Esophagus muscularis mucosa (tissue), 4 donors: ENCODE measurements around the gene CLASP1. TPM values are rescaled to one million over a fixed set of nuclear protein-coding genes. Genes with fewer than 3 reads are reported as not detected.
"Not testable (repeated sequence)": the region's sequence is repeated elsewhere in the genome, so short reads cannot be mapped to it uniquely, and the experiment has no call there.

ENCODE experiments used
- DNase-seq: peaks from one replicate; pipeline ENCODE4 v3.0.0-alpha.2; 2017; ENCODE audit errors: extremely low spot score
- H3K27ac ChIP-seq, 4 donors: fragments of 200-600 bp; sonication (generic); replicated peaks in 1 of 4; 1 replicate in 3 of 4; 2 replicates in 1 of 4; pipeline ENCODE4 v1.5.1; 2016 to 2019; ENCODE audit warnings: mild to moderate bottlenecking in 1 of 4
- H3K27me3 ChIP-seq, 4 donors: fragments of 200-600 bp; sonication (generic); one replicate each; pipeline versions ENCODE4 v1.5.1 to v1.6.0; 2016 to 2019
- H3K36me3 ChIP-seq, 4 donors: fragments of 200-600 bp; sonication (generic); one replicate each; pipeline ENCODE4 v1.5.1; 2016 to 2019
- H3K4me1 ChIP-seq, 4 donors: fragments of 200-600 bp; sonication (generic); one replicate each; pipeline ENCODE4 v1.5.1; 2016 to 2019
- H3K4me3 ChIP-seq, 4 donors: fragments of 200-600 bp; sonication (generic); 1 replicate in 2 of 4; 2 replicates in 2 of 4; pipeline ENCODE4 v1.5.1; 2016 to 2019; ENCODE audit warnings: mild to moderate bottlenecking in 4 of 4, moderate library complexity in 1 of 4
- H3K9me3 ChIP-seq, 4 donors: fragments of 200-600 bp; sonication (generic); 1 replicate in 3 of 4; 2 replicates in 1 of 4; pipeline ENCODE4 v1.5.1; 2016 to 2019
- EP300 ChIP-seq: sonication (generic); formaldehyde crosslinking; IDR thresholded peaks from one replicate; pipeline ENCODE4 v1.6.1; 2017; ENCODE audit warnings: antibody characterized with exemption
- POLR2A ChIP-seq: fragments of 450-650 bp; IDR thresholded peaks from one replicate; pipeline ENCODE4 v1.6.1; 2017; ENCODE audit warnings: antibody characterized with exemption, moderate library complexity, mild to moderate bottlenecking, low read depth
- POLR2AphosphoS5 ChIP-seq, 2 donors: sonication (generic); formaldehyde crosslinking; IDR thresholded peaks; one replicate each; pipeline ENCODE4 v1.6.1; 2017; ENCODE audit warnings: antibody characterized with exemption in 2 of 2
- WGBS: methylation state at CpG from one replicate; pipeline ENCODE4 v1.1.5; 2018; 5-methylcytosine and 5-hydroxymethylcytosine counted together
- intact Hi-C: fragments of 100-400 bp; cut with DNase I; formaldehyde crosslinking; loops from one replicate; pipeline ENCODE4 v1.15.1; 2023
- total RNA-seq, 4 donors: library from RNA; depleted of rRNA; stranded (reverse); fragments of >200 nt; gene quantifications; one replicate each; pipeline versions ENCODE4 v1.1.0 to v1.2.1, GENCODE V29; 2016
- TF ChIP-seq, protein P1 (sequence below), 3 experiments: fragments of 200-600 bp in 2 of 3; fragments of 450-650 bp in 1 of 3; sonication (generic) in 2 of 3; IDR thresholded peaks; one replicate each; pipeline ENCODE4 v1.5.1; 2017 to 2019; ENCODE audit warnings: antibody characterized with exemption in 3 of 3, mild to moderate bottlenecking in 2 of 3, moderate library complexity in 1 of 3

CLASP1 gene
- total RNA-seq, 4 donors from 2014 or later, result 62.6 to 78.6 (median 70.5) TPM

DNA sequence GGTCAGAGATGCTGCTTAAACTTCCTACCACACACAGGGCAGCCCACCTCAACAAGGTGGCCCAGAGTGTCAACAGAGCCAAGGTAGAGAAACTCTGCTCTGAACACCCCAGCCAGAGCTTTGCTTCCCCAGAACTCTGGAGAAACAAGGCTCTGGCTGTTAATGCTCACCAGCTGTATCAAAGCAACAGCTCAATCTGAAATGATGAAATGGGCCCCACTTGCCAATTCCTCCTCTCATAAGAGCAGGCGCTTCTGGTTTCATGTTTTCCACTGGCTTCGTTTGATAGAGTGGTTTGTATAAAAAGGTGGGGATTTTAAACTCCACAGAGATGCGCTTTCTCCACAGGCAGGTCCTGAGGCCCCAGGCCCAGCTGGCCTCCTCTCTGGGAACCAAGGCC is 303.4 kb downstream of the CLASP1 start:
- Histone ChIP-seq H3K27ac (peak overlapping the region in 1 of 4 donors; percentile 15), H3K4me3 (no peak overlapping the region), H3K36me3 (peaks cover 43 to 99% (median 91%) of the 10 kb centered on the region in 4 donors), H3K9me3 (no peaks in the 10 kb centered on the region), H3K4me1 (no peaks in the 10 kb centered on the region), H3K27me3 (no peaks in the 10 kb centered on the region)
- intact Hi-C loops, result no loop called here
- WGBS, result 80% methylated on average over 3 of the region's 3 CpGs
- no peak for DNase-seq
- TF ChIP-seq EP300 (no peak), POLR2A (no peak), POLR2AphosphoS5 (IDR thresholded peaks at IDR 0.05) (no peak)
- TF ChIP-seq, protein P1, sequence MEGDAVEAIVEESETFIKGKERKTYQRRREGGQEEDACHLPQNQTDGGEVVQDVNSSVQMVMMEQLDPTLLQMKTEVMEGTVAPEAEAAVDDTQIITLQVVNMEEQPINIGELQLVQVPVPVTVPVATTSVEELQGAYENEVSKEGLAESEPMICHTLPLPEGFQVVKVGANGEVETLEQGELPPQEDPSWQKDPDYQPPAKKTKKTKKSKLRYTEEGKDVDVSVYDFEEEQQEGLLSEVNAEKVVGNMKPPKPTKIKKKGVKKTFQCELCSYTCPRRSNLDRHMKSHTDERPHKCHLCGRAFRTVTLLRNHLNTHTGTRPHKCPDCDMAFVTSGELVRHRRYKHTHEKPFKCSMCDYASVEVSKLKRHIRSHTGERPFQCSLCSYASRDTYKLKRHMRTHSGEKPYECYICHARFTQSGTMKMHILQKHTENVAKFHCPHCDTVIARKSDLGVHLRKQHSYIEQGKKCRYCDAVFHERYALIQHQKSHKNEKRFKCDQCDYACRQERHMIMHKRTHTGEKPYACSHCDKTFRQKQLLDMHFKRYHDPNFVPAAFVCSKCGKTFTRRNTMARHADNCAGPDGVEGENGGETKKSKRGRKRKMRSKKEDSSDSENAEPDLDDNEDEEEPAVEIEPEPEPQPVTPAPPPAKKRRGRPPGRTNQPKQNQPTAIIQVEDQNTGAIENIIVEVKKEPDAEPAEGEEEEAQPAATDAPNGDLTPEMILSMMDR (IDR thresholded peaks at IDR 0.05), result no peak

DNA sequence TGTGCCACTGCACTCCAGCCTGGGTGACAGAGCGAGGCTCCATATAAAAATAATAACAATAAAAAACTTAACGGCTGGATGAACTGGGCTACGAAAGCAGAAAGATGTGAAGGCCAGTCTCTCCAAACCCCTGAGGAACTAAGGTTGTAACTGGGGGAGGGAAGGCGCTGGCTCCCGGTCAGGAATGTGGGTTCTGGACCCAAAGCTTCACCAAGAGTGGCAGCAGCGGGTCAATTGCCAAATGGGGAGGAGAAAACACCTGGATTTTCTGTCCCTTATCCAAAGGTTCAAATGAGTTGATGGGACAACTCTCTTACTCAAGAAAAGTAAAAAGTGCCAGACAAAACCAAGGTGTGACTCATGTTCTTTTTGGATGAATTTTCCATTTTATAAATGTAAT is 304.2 kb downstream of the CLASP1 start:
- H3K9me3 ChIP-seq, result no peaks in the 10 kb centered on the region
- DNase-seq, result no peak
- intact Hi-C loops, result no loop called here
- no peaks in the 10 kb centered on the region for H3K4me1 ChIP-seq
- TF ChIP-seq POLR2AphosphoS5 (IDR thresholded peaks at IDR 0.05) (no peak), POLR2A (no peak), EP300 (no peak)
- TF ChIP-seq, protein P1 (IDR thresholded peaks at IDR 0.05), result no peak
- no peaks in the 10 kb centered on the region for H3K27me3 ChIP-seq
- peaks cover 47 to 99% (median 91%) of the 10 kb centered on the region in 4 donors for H3K36me3 ChIP-seq
- H3K4me3 ChIP-seq, result no peak overlapping the region
- 95% methylated on average over 6 of the region's 6 CpGs for WGBS
- no peak overlapping the region for H3K27ac ChIP-seq

DNA sequence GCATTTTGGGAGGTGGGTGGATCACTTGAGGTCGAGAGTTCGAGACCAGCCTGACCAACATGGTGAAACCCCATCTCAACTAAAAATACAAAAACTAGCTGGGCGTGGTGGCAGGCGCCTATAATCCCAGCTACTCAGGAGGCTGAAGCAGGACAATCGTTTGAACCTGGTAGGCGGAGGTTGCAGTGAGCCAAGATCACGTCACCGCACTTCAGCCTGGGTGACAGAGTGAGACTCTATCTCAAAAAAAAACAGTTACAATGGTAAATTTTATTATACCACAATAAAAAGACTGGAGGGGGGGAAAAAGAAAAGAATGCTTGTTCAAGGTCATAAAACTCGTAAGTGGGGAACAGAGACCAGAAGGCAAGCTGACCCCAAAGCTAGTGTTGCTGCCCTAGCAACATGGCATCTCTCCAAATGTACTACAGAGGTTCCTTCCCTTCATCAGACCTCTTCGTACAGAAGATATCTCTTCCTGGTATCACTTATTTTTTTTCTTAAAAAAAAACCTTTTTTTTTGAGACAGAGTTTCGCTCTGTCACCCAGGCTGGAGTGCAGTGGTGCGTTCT is 305.3 kb downstream of the CLASP1 start:
- not testable (repeated sequence) for DNase-seq
- H3K36me3 ChIP-seq, result peaks cover 52 to 99% (median 92%) of the 10 kb centered on the region in 4 donors

DNA sequence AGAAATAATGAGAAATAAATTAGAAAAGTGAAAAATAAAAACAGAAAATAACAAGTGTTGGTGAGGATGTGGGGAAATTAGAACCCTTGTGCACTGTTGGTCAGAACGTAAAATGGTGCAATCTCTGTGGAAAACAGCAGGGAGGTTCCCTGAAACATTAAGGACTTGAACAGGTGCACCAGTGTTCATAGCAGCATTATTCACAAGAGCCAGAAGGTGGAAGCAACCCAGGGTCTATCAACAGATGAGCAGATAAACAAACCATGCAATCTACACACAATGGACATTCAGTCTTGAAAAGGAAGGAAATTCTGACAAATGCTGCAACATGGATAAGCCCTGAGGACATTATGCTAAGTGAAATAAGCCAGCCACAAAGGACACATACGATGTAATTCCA is 306.1 kb downstream of the CLASP1 start:
- Histone ChIP-seq H3K27ac (no peak overlapping the region), H3K4me3 (no peak overlapping the region), H3K9me3 (no peaks in the 10 kb centered on the region), H3K36me3 (peaks cover 49 to 99% (median 90%) of the 10 kb centered on the region in 4 donors), H3K4me1 (no peaks in the 10 kb centered on the region), H3K27me3 (no peaks in the 10 kb centered on the region)
- 90% methylated on average over 2 of the region's 2 CpGs for WGBS
- intact Hi-C loops, result no loop called here
- DNase-seq, result no peak
- TF ChIP-seq POLR2AphosphoS5 (IDR thresholded peaks at IDR 0.05), result no peak
- no peak for TF ChIP-seq EP300
- TF ChIP-seq, protein P1 (IDR thresholded peaks at IDR 0.05), result no peak
- no peak for TF ChIP-seq POLR2A

More for the DNA sequence above, 305.3 kb downstream of the CLASP1 start:
- H3K4me1 ChIP-seq, H3K4me3 ChIP-seq, intact Hi-C loops, H3K9me3 ChIP-seq, H3K27ac ChIP-seq, H3K27me3 ChIP-seq: not testable (repeated sequence)
- 95% methylated on average over 12 of the region's 12 CpGs for WGBS

DNA sequence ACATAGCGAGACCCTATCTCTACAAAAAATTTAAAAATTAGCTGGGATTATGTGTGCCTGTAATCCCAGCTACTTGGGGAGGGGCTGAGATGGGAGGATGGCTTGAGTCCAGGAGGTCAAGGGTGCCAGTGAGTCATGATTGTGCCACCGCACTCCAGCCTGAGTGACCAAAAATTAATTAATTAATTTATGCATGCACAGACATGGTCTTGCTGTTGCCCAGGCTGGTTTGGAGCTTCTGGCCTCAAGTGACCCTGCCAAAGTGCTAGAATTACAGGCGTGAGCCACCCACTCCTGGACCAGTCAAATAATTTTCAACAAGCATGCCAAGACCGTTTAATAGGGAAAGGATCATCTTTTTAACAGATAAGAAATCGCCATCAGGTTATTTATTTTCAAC is 306.5 kb downstream of the CLASP1 start:
- no peak for DNase-seq
- H3K36me3 ChIP-seq, result peaks cover 47 to 98% (median 89%) of the 10 kb centered on the region in 4 donors
- intact Hi-C loops, result no loop called here
- no peak for TF ChIP-seq POLR2A
- no peak for TF ChIP-seq EP300
- TF ChIP-seq, protein P1 (IDR thresholded peaks at IDR 0.05), result no peak
- no peak for TF ChIP-seq POLR2AphosphoS5 (IDR thresholded peaks at IDR 0.05)
- no peak overlapping the region for H3K27ac ChIP-seq
- H3K9me3 ChIP-seq, result no peaks in the 10 kb centered on the region
- 90% methylated on average over 5 of the region's 5 CpGs for WGBS
- H3K4me1 ChIP-seq, result no peaks in the 10 kb centered on the region
- no peak overlapping the region for H3K4me3 ChIP-seq
- no peaks in the 10 kb centered on the region for H3K27me3 ChIP-seq
